Stimulated activated naive CD4-positive, alpha-beta T cell (primary cell): ENCODE measurements around the gene TBC1D9B.
"Not testable (repeated sequence)": the region's sequence is repeated elsewhere in the genome, so short reads cannot be mapped to it uniquely, and the experiment has no call there.

Experiments
- DNase-seq, 6 experiments: peaks; one replicate each; lab custom pipeline; 2025; lab: John Stamatoyannopoulos, UW

The TBC1D9B gene

DNA sequence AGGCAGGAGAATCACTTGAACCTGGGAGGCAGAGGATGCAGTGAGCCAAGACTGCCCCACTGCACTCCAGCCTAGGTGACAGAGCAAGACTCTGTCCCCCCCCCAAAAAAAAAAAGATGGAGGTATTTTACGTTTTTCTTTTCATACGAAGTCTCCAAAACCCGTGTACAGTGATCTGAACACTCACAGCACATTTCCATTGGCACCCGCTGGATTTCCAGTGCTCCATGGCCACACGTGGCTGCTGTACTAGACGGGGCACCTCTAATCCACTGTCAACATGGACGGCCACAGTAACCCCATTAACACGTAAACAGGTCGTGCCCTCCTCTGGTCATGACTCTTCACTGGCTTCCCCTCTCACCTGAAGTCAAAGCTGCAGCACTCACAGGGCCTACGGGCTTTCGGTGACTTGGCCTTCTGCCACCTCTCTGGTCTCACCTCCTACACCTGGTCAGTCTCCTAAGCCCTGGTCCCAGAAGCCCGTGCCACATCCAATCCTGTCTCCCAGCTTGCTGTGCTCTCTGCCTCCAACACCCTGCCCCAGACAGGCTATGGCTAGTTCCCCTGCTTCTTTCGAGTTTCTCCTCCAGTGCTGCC lies 22.1 kb downstream of the TBC1D9B start:
- DNase-seq = no peak

DNA sequence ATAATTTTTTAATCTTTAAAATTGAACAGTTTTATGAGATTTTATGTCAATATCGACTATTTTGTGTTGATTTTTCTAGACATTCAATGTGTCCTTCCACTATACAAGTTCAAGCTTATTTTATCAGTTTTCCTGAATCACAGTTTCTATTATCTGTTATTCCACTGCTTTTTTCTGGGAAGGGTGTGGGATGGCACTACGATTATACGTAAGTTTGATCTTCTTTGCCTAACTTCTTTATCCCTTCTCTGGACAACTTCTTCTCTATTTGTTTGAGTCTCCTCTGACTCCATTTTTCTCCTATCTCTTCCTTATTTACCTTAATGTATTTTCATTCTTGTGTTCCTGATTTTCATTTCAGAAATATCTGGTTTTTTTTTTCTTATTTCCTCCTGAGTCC lies 24.5 kb downstream of the TBC1D9B start:
- DNase-seq = no peak

DNA sequence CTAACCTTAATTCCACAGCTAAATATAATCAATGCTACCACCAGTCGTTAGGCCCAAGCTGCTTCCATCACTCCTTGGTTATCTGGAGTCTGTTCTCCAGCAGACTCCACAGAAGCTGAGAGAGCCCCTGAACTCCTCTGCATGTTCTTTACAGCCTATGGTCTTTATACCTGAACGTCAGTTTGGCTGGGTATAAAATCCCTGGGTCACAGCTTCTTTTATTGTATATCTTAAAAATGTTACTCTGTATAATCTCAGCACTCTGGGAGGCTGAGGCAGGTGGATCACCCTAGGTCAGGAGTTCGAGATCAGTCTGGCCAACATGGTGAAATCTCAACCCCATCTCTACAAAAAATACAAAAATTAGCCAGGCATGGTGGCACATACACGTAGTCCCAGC lies 25.4 kb downstream of the TBC1D9B start:
- no peak for DNase-seq

DNA sequence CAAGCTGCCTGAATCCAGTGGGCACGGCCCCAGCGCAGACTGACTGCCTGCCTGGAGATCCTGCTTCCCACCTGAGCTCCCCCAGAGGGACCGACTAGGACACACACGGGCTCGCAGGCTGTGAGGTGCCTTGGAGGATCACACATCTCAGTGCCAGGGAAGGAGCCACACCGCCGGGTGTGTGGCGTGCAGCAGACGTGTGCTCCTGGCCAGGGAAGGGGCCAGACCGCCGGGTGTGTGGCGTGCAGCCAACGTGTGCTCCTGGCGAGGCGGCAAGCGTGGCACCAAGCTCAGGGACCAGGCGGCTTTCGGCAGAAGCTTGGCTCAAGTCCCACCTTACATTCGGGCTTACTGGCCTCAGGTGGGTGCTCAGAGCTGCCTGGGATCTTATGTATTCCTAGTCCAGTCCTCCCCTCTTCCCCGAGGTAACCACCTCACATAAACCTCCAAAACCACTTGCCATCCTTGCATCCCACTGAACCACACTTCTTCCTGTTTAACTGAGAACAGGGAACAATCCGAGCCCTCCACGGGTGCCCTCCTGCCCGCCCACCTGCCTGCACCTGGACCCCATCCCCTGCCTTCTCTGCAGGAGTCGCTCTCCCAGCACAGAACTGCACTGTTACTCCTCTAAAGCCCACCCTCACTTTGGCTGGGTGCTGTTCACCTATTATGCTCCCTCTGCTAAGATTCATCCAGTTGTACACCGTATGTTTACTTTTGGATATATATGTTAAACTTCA lies 26.7 kb downstream of the TBC1D9B start:
- DNase-seq = no peak

DNA sequence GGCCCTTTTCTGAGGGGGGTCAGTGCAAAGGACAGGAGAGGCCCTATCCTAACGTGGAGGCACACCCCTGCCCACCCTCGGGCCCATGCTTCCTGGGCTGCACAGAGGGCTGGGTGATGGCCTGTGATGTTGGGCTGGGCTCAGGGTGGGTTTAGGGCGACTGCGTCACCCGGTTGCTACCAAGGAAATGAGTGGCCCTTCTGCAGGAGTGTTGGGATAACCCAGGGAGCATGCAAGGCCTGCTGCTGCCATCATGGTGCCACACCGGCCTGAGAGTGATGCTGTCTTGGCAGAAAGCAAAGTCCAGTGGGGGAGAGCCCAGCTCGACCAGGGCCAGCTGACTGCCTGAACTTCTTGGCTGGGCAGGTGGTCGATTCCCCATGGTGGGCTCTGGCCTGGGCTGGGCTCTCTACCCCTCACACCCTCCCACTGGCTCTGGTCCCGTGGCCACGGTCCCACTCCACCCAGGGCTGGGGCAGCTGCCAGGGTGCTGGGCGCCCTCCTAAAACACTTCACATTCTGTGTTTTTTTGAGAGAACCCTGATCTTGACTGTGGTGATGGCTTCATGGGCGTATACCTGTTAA lies 27.5 kb downstream of the TBC1D9B start:
- no peak for DNase-seq

DNA sequence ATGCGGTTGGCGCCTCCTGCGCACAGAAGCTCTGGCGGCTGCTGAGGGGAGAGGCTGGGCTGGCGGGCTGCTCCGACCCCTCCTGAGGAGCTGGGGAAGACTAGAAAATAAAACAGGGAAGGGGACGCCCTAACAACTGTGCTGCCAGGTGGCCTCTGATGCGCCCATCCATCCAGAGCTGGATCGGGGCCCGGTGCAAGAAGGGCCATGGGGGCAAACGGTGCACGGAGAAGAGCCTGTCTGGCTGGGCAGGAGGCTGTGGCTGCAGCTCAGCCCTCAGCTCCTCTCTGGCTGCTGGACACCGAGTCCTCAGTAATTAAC lies 28.0 kb downstream of the TBC1D9B start:
- no peak for DNase-seq

DNA sequence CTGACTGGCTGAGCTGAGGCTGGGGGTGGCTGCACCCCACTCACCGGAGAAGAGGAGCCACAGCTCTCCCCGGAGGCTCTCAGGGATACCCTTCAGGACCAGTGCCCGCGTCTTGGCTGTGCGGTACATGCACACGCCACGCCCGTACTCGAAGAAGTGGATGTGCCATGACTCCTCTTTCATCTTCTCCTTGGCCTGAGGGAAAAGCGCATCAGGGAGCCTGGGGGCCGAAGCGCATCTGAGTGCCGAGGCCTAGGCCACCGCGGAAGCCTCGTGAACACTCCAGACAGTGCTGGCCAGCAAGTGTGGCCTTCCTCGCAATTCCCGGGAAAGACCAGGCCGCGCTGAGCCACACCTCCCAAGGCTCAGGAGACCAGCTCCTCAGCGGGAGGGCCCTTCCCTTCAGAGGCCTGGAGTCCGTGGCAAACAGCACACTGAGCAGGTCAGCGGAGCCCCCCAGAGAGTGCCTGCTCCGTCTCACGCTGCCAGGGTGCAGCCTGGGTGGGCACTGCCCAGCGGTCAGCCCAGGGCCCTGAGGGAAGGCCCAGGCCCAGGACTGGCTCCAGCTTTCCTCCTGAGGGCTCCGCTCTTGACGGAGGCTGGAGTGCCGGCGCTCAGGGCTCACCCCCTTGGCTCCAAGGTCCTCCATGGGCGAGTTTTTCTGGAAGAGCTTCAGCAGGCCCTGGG lies 28.6 kb downstream of the TBC1D9B start:
- DNase-seq = no peak

DNA sequence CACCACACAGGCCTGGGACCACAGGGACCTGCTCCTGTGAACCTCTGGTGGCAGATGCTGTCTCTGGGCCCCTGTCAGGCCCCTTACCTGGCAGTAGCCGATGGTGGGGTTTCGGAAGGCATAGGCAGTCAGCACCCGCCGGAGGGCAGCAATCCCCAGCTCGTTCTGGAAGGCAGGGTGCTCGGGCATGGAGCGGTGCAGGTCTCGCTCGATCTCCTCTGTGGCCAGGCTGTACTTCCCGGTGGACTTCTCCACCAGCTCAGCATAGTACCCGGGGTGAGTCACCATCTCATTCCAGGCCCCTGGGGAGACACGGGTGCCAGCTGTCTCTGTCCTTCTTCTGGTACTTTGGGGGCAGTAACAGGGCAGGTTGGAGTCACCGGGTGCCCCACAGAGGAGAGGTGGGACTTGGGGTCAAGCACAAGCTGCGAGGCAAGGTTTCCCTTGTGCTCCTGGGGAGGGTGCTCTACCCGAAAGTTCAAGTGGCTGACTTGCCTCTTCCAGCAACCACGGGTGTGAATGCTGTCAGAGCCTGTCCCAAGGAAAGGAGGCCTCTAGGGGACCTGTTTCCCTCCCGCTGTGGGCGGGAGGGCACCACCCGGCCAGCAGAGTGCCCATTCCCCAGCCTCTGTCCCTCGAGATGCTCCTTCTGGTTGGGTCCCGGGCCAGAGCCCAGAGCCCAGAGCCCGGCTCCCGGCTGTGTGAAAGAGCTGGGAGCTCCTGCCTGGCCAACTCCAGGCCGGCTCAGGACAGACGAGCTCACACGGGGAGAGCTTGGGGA lies 29.3 kb downstream of the TBC1D9B start:
- no peak for DNase-seq

DNA sequence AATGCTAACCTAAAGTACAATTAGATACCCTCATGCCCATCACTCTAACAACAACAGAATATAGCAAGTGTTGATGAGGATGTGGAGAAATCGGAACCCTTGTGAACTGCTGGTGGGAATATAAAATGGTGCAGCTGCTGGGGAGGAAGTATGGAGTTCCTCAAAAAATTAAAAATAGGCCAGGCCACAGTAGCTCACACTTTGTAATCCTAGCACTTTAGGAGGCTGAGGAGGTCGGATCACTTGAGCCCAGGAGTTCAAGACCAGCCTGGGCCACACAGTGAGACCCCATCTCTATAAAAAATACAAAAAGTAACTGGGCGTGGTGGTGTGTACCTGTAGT lies 31.1 kb downstream of the TBC1D9B start:
- DNase-seq = no peak

DNA sequence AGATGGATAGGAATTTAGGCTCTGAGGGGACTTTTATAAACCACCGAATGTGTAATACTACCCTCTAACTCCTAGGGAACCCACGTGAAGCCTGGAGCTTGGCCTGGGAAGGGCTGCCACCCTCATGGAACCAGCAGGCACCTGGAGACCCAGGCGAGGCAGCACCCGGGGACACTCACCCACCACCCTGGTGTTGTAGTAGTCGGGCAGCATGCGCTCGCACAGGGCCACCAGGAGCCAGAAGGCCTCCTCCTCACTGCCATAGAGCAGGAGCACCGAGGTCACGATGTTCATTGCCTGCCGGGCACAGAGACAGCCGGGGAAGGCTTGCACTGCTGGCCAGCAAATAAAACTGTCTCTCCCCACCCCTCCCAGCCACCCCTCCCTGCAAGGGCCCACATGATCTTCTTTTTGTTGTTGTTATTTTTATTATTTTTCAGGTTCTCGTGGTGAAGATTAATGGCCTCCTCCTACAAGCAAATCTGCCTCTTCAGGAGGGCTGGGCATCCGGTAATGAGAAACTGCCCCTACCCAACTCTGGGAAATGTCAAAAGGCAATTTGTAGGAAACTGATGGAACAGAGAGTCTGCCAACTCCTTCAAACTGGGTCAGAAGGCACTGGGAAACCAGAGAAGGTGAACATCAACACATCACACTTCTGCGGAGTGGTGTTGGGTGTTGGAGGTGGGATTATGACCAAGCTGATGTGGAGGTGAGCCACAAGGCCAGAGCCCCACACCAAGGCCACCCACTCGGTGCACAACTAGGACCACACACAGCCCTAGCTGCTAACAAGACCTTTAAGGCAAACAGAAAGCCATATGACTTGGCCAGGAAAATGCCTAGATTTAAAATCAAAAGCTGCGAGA lies 31.7 kb downstream of the TBC1D9B start:
- DNase-seq = no peak

DNA sequence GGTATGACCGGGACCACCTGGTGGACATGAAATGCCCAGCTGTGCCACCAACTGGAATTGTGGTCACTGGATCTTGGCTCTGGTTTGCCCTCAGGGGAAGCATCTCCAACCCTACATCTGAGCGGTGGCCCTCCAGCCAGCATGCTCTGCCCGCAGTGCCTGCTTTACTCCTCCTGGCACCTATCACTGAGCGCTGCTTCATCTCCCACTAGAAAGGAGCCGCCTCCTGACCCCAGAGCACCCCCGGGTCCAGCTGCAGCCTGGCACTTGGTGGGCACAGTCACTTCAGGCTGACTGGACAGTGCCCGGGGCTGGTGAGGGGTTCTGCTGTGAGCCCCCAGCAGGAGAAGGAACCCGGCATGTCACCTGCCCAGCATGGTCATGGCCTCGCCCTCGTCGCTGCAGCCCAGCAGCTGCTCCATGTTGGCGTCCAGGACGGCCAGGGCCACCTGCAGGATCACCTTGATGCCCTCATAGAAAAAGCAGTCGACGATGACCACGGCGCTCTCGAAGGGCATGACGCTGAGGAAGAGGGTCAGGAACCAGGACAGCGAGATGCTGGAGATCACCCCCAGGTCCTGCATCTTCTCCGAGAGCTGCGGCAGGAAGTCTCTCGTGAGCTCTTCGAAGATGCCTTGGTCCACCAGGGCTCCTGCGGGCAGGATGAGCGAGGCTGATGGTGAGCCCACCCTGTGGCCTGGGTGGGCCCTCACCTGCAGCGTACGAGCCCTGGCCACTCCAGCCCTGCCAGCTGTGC lies 33.0 kb downstream of the TBC1D9B start:
- DNase-seq = no peak

DNA sequence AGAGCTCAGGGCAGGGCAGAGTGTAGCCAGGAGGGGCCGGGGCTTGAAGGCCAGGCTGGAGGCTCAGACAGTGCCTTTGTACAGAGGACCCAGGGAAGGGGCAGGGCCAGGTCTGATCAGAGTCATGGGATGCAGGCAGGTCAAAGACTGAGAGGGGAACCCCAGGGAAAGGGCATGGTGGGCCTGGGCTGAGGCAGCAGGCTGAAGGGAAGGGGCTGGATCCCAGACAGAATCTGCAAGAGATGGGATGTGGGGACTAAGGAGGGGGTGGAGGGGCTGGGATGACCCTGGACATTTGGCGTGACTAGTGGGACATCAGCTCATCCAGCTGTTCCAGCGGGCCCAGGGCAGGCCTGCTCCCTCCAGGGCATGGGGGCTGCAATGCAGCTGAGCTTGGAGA lies 33.6 kb downstream of the TBC1D9B start:
- no peak for DNase-seq

DNA sequence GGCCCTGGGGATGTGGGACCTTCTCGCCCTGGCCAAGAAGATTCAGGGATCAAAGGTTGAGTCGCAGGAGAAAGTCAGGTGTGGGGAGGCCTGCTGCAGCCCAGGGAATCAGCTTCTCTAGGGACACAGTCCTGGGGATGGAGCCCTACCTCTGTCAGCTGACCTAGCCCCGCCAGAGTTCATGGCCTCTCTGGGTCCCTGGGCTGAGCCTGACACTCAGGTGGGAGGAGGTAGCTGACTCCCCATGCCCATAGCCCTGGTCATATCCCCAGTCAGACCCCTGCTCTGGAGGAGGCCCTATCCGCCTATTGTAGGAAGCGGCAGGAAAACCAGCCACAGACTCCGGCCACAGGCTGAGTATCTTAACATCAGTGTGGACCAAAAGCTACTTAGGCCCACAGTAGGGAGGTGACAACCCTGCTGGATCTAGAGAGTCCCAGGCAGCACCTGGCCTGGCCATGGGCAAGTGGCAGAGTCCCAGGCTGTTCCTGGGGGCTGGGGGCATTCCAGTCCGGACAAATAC lies 34.0 kb downstream of the TBC1D9B start:
- no peak for DNase-seq

DNA sequence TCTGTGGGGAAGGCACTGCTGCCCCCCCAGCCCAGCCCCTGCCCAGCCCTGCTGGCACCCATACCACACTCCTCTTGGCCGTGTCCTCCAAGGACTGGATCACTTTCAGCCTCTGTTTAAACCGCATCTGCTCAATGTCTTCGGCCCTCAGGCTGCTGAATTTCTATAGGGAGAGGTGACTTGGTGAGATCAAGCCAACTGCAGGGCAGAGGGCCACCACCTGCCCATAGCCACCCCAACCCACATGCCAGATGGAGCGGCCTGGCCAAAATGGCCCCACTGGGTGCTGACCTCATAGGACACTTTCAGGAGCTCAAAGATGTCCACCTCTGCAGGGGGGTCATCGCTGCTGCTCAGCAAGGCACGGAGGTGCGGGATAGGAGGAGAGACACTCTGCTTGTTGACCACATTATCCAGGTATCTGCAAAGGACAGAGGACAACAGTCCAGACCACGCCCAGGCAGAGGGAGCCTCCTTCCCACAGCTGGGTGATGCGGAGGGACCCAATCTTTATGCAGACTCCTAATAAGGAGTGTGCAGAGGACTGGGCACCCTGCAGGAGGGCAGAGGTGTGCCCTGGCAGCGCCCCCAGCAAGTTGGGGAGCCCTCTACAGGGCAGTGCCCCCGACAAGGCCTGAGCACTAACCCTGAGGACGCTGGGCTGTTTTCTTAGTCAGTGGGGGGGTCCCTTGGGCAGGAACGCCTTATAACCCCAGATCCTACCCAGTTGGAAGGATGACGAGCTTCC lies 34.7 kb downstream of the TBC1D9B start:
- DNase-seq = no peak

DNA sequence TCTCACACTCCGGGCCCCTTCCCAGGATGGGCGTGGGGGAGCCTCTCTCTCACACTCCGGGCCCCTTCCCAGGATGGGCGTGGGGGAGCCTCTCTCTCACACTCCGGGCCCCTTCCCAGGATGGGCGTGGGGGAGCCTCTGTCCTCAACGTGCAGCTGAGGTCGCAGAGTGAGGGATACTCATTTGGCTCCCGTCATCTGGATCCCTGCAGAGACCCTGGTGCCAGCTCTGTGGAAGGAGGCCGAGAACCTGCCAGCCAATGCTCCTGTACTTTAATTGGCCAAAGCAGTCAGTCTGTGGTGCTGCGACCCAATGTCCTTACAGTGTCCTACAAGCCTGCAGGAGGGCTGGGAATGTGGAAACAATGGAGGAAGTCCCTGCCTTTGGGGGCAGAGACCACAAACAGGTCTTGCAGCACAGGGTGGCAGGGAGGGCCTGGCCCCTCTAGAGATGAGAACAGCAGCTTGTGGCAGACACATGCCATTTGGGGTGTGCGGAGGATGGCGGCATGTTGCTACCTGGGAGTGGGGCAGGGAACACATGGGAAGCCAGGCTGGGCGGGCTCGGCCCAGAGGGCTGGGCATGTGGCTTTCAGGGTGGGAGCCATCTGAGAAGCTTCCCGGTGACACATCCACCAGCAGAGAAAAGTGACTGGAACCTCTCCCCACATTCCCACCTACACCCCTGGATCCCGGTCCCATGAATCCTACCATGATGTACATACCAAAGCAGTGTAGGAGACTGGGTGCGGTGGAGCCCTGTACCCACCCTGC lies 35.5 kb downstream of the TBC1D9B start:
- no peak for DNase-seq

DNA sequence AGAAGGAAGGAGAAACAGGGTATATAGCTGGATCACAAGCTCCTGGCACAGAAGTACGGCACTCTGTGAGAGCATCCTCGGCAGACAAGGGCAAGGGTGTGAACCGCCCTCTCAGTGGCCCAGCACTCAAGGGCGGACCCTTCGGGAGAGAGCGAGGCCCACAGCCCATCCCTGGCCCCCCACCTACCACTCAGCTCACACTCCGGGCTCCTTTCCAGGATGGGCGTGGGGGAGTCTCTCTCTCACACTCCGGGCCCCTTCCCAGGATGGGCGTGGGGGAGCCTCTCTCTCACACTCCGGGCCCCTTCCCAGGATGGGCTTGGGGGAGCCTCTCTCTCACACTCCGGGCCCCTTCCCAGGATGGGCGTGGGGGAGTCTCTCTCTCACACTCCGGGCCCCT lies 36.2 kb downstream of the TBC1D9B start:
- DNase-seq = not testable (repeated sequence)

DNA sequence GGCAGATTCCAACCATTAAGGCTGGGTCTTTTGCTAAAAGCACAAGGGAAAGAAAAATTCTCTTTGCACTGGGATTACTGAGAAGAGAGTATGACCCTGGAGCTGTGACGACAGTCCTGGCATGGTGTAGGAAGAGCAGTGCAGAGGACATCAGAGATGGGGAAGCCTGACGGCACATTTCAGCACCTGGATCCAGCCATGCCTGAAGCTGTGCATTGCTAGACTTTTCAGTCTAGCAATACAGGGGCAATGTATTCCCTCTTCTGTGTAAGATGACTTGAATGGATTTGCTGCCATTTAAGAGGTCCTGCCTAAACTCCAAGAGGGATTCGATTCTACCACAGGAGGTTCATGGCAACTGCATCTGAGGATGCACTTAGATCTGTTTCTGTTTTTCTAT lies 36.7 kb downstream of the TBC1D9B start:
- no peak for DNase-seq

DNA sequence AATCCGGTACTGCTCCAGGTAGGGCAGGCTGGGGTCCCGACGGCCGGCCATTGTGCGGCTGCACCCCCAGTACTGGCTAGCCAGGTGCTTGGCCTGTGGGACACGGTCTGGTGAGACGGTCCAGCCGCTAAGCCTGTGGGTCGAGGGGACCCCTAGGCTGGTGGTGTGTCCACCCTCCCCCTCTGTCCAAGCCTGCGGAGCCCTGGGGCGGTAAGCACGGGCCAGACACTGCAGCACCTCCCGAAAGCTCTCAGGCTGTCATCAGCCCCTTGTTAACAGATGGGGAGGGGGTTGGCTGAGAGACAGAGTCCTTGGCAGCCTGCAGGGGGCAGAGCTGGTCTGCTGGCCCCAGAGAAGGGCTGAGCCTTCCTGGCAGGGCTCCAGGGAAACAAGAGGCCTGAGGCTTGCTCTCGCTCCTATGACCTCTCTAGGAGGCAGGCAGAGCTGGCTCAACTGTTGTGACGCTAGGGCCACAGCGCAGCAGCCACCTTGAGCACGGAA lies 37.2 kb downstream of the TBC1D9B start:
- DNase-seq = no peak
